ENCODE data around the gene NAT8L.

DNA sequence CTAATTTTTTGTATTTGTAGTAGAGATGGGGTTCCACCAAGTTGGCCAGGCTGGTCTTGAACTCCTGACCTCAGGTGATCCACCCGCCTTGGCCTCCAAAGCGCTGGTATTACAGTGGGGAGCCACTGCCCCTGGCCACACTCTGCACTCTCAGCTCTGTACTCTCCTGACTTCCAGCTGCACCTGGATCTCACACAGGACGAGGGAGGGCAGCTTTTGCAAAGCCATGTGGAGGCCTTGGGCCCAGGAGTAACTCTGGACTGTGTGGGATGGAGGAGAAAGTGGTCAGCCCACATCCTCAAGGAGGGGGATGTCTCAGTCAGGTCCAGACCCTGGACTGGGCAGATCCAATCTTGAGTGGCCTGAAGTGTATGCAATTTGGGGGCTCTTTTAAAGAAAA, 23.0 kb downstream of the NAT8L start:
- TF ChIP-seq YY1 (IDR thresholded peaks at IDR 0.05; ENCODE audit: insufficient read depth, insufficient read length), result no peak
- TF ChIP-seq ZNF274 (IDR thresholded peaks at IDR 0.05; ENCODE audit: low read depth, low read length), result no peak

Data from NT2/D1 (cell line).